Neural cell (in vitro differentiated cells): ENCODE data around the gene ATPAF1.

Experiments
- EP300 ChIP-seq: fragments of 450-650 bp; conservative IDR thresholded peaks from 2 replicates; pipeline ENCODE4 v1.6.1; 2014; ENCODE audit warnings: antibody characterized with exemption, mild to moderate bottlenecking, moderate library complexity; ENCODE audit not compliant: poor library complexity, severe bottlenecking
- EZH2 ChIP-seq: fragments of 200-600, 300-800 bp; shearing (Covaris generic), sonication (generic); IDR thresholded peaks from 2 replicates; pipeline ENCODE4 v1.6.1; 2014; ENCODE audit warnings: antibody characterized with exemption, low read length, borderline replicate concordance, mild to moderate bottlenecking; ENCODE audit not compliant: insufficient read depth, poor library complexity, severe bottlenecking
- POLR2AphosphoS5 ChIP-seq: IDR thresholded peaks from 2 replicates; pipeline ENCODE4 v1.6.1; 2012
- RAD21 ChIP-seq: fragments of 450-650 bp; conservative IDR thresholded peaks from 2 replicates; pipeline ENCODE4 v1.6.1; 2014; ENCODE audit warnings: antibody characterized with exemption, mild to moderate bottlenecking, moderate library complexity
- TF ChIP-seq, protein P1 (sequence below): fragments of 450-650 bp; IDR thresholded peaks from 2 replicates; pipeline ENCODE4 v1.5.1; 2014; ENCODE audit warnings: antibody characterized with exemption, mild to moderate bottlenecking, moderate library complexity; ENCODE audit not compliant: poor library complexity, severe bottlenecking
- TF ChIP-seq, protein P2 (sequence below): IDR thresholded peaks from 2 replicates; pipeline ENCODE4 v1.6.1; 2012; ENCODE audit warnings: borderline replicate concordance

DNA sequence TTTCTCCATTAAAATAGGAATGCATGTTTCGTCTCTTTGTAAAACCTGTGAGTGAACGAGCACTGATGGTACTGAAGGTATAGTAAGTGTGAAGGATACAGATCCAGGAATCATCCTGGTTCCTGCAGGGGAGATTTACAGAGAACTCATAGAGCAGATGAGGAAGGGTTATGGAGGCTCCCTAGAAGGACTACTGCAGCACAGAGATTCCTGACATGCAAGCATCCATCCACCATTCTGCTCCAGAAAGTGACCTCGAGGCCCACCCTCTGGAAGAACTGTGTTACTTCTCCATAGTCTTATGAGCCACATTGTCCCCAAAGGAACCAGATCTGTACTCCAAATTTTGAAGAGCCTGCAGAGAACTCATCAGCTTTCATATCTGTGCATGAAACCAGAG is 78.6 kb downstream of the ATPAF1 start:
- TF ChIP-seq, protein P1, sequence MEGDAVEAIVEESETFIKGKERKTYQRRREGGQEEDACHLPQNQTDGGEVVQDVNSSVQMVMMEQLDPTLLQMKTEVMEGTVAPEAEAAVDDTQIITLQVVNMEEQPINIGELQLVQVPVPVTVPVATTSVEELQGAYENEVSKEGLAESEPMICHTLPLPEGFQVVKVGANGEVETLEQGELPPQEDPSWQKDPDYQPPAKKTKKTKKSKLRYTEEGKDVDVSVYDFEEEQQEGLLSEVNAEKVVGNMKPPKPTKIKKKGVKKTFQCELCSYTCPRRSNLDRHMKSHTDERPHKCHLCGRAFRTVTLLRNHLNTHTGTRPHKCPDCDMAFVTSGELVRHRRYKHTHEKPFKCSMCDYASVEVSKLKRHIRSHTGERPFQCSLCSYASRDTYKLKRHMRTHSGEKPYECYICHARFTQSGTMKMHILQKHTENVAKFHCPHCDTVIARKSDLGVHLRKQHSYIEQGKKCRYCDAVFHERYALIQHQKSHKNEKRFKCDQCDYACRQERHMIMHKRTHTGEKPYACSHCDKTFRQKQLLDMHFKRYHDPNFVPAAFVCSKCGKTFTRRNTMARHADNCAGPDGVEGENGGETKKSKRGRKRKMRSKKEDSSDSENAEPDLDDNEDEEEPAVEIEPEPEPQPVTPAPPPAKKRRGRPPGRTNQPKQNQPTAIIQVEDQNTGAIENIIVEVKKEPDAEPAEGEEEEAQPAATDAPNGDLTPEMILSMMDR, result no peak
- TF ChIP-seq RAD21 (no peak), POLR2AphosphoS5 (no peak), EZH2 (no peak), EP300 (no peak)
- TF ChIP-seq, protein P2, sequence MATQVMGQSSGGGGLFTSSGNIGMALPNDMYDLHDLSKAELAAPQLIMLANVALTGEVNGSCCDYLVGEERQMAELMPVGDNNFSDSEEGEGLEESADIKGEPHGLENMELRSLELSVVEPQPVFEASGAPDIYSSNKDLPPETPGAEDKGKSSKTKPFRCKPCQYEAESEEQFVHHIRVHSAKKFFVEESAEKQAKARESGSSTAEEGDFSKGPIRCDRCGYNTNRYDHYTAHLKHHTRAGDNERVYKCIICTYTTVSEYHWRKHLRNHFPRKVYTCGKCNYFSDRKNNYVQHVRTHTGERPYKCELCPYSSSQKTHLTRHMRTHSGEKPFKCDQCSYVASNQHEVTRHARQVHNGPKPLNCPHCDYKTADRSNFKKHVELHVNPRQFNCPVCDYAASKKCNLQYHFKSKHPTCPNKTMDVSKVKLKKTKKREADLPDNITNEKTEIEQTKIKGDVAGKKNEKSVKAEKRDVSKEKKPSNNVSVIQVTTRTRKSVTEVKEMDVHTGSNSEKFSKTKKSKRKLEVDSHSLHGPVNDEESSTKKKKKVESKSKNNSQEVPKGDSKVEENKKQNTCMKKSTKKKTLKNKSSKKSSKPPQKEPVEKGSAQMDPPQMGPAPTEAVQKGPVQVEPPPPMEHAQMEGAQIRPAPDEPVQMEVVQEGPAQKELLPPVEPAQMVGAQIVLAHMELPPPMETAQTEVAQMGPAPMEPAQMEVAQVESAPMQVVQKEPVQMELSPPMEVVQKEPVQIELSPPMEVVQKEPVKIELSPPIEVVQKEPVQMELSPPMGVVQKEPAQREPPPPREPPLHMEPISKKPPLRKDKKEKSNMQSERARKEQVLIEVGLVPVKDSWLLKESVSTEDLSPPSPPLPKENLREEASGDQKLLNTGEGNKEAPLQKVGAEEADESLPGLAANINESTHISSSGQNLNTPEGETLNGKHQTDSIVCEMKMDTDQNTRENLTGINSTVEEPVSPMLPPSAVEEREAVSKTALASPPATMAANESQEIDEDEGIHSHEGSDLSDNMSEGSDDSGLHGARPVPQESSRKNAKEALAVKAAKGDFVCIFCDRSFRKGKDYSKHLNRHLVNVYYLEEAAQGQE, result no peak
